ENCODE measurements around the gene DGKG. TPM values are rescaled to one million over a fixed set of nuclear protein-coding genes. Genes with fewer than 3 reads are reported as not detected.

Gene DGKG
- total and polyA plus RNA-seq, 10 of the 15 experiments (the other 5 are each of a cell fraction or from before 2014, with no cell fraction given): 0.39 to 6.2 (median 4.7) TPM

- no peak for TF ChIP-seq ZZZ3 (IDR thresholded peaks at IDR 0.05; ENCODE audit: control insufficient read depth, insufficient read length, low read depth)
- TF ChIP-seq PAX5 (IDR thresholded peaks at IDR 0.05; ENCODE audit: borderline replicate concordance, low read depth, low read length): no peak
- TF ChIP-seq NR2F1 (conservative IDR thresholded peaks at IDR 0.05): peak; percentile 78
- TF ChIP-seq SP1 (IDR thresholded peaks at IDR 0.05; ENCODE audit: low read depth, low read length): no peak
- peak; percentile 55; the same call in 1 of the 2 replicates for TF ChIP-seq EED (IDR thresholded peaks at IDR 0.05; ENCODE audit: low read depth)
- no peak for TF ChIP-seq WRNIP1 (IDR thresholded peaks at IDR 0.05; ENCODE audit: borderline replicate concordance, low read depth, low read length)
- TF ChIP-seq SMAD1 (IDR thresholded peaks at IDR 0.05; ENCODE audit: low read depth, partially characterized antibody): no peak
- no peak for TF ChIP-seq HDAC2 (IDR thresholded peaks at IDR 0.05)
- no peak for TF ChIP-seq SPI1 (IDR thresholded peaks at IDR 0.05; ENCODE audit: borderline replicate concordance, insufficient read depth, low read depth, low read length)
- no peak for TF ChIP-seq LARP7 (IDR thresholded peaks at IDR 0.05)
- TF ChIP-seq ATF7 (IDR thresholded peaks at IDR 0.05; ENCODE audit: low read depth): no peak
- TF ChIP-seq, protein P1, sequence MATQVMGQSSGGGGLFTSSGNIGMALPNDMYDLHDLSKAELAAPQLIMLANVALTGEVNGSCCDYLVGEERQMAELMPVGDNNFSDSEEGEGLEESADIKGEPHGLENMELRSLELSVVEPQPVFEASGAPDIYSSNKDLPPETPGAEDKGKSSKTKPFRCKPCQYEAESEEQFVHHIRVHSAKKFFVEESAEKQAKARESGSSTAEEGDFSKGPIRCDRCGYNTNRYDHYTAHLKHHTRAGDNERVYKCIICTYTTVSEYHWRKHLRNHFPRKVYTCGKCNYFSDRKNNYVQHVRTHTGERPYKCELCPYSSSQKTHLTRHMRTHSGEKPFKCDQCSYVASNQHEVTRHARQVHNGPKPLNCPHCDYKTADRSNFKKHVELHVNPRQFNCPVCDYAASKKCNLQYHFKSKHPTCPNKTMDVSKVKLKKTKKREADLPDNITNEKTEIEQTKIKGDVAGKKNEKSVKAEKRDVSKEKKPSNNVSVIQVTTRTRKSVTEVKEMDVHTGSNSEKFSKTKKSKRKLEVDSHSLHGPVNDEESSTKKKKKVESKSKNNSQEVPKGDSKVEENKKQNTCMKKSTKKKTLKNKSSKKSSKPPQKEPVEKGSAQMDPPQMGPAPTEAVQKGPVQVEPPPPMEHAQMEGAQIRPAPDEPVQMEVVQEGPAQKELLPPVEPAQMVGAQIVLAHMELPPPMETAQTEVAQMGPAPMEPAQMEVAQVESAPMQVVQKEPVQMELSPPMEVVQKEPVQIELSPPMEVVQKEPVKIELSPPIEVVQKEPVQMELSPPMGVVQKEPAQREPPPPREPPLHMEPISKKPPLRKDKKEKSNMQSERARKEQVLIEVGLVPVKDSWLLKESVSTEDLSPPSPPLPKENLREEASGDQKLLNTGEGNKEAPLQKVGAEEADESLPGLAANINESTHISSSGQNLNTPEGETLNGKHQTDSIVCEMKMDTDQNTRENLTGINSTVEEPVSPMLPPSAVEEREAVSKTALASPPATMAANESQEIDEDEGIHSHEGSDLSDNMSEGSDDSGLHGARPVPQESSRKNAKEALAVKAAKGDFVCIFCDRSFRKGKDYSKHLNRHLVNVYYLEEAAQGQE (IDR thresholded peaks at IDR 0.05; ENCODE audit: low read depth, low read length): no peak
- 0 out of 2 replicates have a peak, but pooled peaks have one; percentile 20 for TF ChIP-seq NFIC (IDR thresholded peaks at IDR 0.05; ENCODE audit: low read depth, low read length)
- no peak for TF ChIP-seq CHD2 (IDR thresholded peaks at IDR 0.05; ENCODE audit: borderline replicate concordance, low read depth, low read length)
- TF ChIP-seq RAD21 (IDR thresholded peaks at IDR 0.05; ENCODE audit: insufficient read depth, low read depth, low read length): peak; percentile 41
- no peak for TF ChIP-seq MEF2B (IDR thresholded peaks at IDR 0.05; ENCODE audit: partially characterized antibody, poor library complexity, severe bottlenecking)
- no peak for TF ChIP-seq NBN (IDR thresholded peaks at IDR 0.05)
- TF ChIP-seq CBX5 (IDR thresholded peaks at IDR 0.05; ENCODE audit: low read depth): no peak
- no peak for TF ChIP-seq E2F8 (IDR thresholded peaks at IDR 0.05; ENCODE audit: low read depth, partially characterized antibody)
- TF ChIP-seq TBL1XR1 (IDR thresholded peaks at IDR 0.05; ENCODE audit: low read depth, low read length): no peak
- peak; percentile 59 for TF ChIP-seq DPF2 (IDR thresholded peaks at IDR 0.05)
- no peak for TF ChIP-seq KDM1A (IDR thresholded peaks at IDR 0.05; ENCODE audit: borderline replicate concordance)
These were observed 106.2 kb downstream of the DGKG start (continued) for GRCh38 chr3:186255703-186256331.
